T47D (cell line): ENCODE results near the gene SLC16A7.

Experiments used
- DNase-seq, 2 experiments: peaks; one replicate each; pipeline versions ENCODE4 v3.0.0 to v3.0.0-alpha.2; 2011 to 2012; ENCODE audit warnings: low read depth in 1 of 2, low spot score in 1 of 2
- JUND ChIP-seq: IDR thresholded peaks from 2 replicates; pipeline ENCODE4 v1.6.1; 2012; ENCODE audit warnings: low read depth
- in situ Hi-C: cut with HindIII; loops from 2 replicates; pipeline ENCODE4 v1.10.0; 2016; ENCODE audit warnings: low sequenced_read_pairs, low pct_unique_long_range_greater_than_20kb

SLC16A7 gene

DNA sequence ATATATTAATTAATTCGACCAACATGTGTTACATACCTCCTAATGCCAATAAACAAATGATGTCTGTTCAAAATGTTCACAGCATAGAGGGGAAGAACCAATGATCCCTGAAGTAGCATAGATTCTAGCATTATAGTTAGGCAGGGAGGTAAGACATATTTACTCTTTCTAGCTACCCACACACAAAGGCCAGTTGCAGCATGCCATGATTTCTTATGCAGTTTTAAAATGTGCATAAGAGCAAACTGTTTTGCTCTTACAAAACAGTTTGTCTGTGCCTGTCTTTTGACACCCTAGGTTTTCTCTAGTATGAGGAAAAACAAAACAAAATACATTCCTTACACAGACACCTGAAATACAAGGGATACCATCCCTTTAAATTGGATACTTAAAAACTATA, 61.9 kb downstream of the SLC16A7 start:
- no peak for DNase-seq
- in situ Hi-C loops = no loop called here
- TF ChIP-seq JUND = no peak

GRCh38 chr12:59660148-59660547, 64.3 kb downstream of the SLC16A7 start:
- in situ Hi-C loops = no loop called here
- no peak for TF ChIP-seq JUND

DNA sequence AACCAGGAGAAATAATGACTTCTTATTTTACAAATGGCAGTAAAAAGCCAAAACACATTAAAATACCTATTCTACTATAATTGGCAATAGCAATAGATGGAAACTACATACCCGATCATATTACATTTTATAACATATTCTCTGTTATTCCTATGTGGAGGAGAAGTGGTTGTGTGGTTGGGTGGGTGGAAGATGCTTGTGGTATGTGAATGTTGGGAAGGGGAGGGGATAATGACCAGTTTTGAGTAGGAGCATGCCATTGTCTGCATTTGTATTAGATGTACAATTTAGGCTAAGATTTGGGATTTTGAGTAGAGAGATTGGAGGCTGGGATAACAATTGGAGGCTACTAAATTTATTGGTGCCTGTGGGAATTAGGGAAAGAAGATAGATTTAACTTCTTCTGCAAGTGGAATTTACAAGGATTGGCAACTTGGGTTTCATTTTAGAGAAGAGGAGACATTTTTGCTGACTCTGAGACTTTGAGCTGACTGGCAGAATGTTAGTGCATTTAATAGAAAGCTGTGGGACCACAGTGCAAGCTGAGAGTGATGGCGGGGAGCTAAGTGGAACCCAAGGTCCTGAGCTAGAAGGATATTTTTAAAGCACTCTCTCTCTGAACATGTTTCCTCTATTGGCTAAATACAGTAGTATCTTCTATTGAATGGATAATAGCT, 65.2 kb downstream of the SLC16A7 start:
- in situ Hi-C loops = no loop called here
- TF ChIP-seq JUND = no peak
- DNase-seq = no peak

More at GRCh38 chr12:59660148-59660547, 64.3 kb downstream of the SLC16A7 start:
- DNase-seq = no peak

DNA sequence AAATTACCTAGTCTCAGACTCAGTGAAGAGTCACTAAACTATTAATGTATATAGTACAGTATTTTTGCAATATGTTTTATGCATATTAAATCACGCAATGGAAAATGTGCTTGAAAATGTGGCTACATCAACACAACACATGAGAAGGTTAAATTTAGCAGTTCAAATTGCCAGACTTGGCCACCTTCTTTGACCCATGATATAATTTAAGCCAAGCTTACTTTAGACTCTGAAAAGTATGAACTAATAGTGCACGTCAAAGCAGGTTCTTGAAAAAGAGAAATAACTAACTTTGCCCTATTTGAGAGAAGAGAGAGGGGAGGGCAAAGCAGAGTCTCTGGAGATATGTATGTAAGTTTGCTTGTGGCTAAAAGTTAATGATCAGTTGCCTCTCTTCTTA, 68.7 kb downstream of the SLC16A7 start:
- TF ChIP-seq JUND = no peak
- in situ Hi-C loops = no loop called here
- no peak for DNase-seq

- TF ChIP-seq JUND = no peak
- DNase-seq = no peak
- in situ Hi-C loops = no loop called here
Observed at GRCh38 chr12:59665701-59666100, 69.9 kb downstream of the SLC16A7 start.

DNA sequence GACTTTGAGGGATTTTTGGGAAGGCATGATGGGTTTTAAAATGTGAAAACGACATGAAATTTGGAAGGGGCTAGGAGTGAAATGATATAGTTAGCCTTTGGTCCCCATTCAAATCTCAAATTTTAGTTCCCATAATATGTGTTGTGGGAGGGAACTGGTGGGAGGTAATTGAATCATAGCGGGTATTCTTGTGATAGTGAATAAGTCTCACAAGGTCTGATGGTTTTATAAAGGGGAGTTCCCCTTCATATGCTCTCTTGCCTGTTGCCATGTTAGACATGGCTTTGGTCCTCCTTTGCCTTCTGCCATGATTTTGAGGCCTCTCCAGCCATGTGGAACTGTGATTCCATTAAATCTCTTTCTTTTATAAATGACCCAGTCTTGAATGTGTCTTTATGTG, 72.8 kb downstream of the SLC16A7 start:
- in situ Hi-C loops = no loop called here
- no peak for DNase-seq
- no peak for TF ChIP-seq JUND

GRCh38 chr12:59672273-59672672, 76.4 kb downstream of the SLC16A7 start:
- in situ Hi-C loops = no loop called here
- DNase-seq = no peak
- no peak for TF ChIP-seq JUND

DNA sequence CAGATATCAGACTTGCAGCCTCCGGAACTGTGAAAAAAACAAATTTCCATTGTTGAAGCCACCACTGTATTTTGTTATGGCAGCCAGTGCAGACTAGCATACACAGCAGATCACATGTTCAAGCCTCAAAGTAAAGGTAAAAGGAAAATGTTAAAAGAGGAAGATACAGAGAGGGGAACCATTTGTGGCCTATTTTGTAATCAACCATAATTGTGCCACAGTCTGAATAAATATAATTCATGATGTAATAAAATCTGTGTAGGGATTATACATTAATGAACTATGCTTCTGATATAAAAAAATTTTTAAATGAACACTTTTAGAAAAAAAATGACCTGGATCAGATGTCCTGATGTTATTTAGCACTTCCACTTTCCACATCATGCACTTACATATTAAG, 79.6 kb downstream of the SLC16A7 start:
- TF ChIP-seq JUND = no peak
- no peak for DNase-seq
- in situ Hi-C loops = no loop called here

DNA sequence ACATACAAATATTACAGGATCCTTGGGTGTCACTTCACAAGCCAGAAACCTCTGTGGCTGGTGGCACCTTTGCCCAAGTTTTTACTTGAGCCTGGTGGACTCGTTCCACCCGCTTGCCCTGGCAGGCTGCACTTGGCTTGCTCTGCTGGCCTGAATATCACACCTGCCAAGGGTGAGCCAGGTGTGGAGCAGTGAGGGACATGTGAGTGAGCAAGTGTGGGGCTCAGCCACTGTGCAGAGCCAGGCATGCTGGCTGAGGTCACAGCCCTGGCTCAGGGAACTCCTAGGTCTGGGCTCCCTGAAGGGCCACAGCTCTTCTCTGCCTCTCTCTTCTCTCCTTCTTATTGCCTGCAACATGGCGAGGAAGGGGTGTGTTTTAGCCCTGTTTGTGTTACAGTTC, 82.0 kb downstream of the SLC16A7 start:
- in situ Hi-C loops = no loop called here
- TF ChIP-seq JUND = no peak
- DNase-seq = no peak

GRCh38 chr12:59678759-59679411, 83.1 kb downstream of the SLC16A7 start:
- in situ Hi-C loops = no loop called here
- no peak for DNase-seq
- TF ChIP-seq JUND = no peak

DNA sequence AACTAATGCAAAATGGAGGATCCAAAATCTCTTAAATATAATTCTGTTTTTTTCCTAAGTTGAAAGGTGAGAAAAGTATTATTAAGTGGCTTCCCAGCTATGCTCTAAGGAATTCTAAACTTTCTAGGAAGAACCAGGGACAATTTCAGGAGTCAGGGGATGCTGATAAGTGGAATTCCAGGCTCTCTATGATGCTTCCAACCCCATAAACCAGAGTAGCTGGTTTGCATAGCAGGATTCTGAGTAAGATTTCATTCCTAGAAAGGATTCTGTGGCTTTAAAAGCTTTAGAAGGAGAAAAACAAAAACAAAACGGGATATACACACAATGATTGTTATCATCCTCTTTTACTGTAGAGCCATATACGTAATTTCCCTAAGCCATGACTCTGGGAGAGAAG, 93.9 kb downstream of the SLC16A7 start:
- no peak for DNase-seq
- no peak for TF ChIP-seq JUND
- in situ Hi-C loops = no loop called here

DNA sequence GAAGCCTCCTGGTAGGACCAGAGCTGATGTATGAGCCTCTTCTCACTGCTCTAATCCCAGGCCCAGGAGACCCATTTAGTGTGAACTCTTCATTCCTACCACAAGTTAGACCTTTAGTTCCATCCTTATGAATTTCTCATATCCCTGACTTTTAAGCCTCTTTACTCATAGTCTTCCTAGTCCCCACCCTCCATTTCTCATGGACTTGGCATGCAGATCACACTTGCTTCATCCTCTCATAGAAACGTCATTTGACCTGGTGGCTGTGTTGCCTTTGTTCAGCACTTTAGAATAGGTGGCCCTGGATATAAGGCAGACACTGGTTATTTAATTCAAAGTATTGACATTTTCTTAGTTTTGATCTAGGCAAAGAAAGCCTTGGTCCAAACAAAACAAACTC, 99.5 kb downstream of the SLC16A7 start:
- TF ChIP-seq JUND = no peak
- in situ Hi-C loops = no loop called here
- no peak for DNase-seq

- in situ Hi-C loops = no loop called here
- TF ChIP-seq JUND = no peak
- no peak for DNase-seq
Observed at GRCh38 chr12:59698600-59698999, 102.8 kb downstream of the SLC16A7 start.
